Activated T-cell treated with anti-CD3 and anti-CD28 coated beads for 24 hours (primary cell): ENCODE results near the gene PPP6R3.
"Not testable (repeated sequence)": the region's sequence is repeated elsewhere in the genome, so short reads cannot be mapped to it uniquely, and the experiment has no call there.

Experiments
- DNase-seq: peaks from one replicate; pipeline ENCODE4 v3.0.0-alpha.2; 2020; ENCODE audit warnings: low read depth

Gene PPP6R3

DNA sequence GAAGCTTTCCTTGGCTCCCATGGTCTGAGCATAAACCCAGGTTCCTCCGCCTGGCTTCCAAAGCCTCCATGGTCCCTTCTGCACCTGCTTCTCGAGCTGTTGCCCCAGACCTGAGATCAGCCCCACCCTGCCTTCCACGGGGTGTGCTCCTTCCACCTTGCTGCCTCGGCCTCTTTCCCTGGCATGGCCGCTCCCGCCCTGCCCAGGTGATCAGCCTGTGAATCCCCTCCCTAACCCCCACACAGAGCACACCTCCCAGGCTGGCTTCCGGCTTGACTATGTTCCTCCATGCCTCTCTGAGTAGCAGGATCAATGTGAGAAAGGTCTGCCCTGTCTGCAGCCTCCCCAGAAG is 2.7 kb upstream of the PPP6R3 start:
- no peak for DNase-seq

DNA sequence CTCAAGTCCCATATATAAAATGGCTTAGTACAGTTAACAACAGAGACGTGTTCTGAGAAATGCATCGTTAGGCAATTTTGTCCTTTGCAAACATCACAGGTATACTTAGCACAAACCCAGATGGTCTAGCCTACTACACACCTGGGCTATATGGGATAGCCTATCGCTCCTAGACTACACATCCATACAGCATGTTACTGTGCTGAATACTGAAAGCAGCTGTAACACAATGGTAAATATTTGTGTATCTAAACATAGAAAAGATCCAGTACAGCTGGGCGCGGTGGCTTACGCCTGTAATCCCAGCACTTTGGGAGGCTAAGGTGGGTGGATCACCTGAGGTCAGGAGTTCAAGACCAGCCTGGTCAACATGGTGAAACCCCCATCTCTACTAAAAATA is 2.2 kb upstream of the PPP6R3 start:
- not testable (repeated sequence) for DNase-seq

DNA sequence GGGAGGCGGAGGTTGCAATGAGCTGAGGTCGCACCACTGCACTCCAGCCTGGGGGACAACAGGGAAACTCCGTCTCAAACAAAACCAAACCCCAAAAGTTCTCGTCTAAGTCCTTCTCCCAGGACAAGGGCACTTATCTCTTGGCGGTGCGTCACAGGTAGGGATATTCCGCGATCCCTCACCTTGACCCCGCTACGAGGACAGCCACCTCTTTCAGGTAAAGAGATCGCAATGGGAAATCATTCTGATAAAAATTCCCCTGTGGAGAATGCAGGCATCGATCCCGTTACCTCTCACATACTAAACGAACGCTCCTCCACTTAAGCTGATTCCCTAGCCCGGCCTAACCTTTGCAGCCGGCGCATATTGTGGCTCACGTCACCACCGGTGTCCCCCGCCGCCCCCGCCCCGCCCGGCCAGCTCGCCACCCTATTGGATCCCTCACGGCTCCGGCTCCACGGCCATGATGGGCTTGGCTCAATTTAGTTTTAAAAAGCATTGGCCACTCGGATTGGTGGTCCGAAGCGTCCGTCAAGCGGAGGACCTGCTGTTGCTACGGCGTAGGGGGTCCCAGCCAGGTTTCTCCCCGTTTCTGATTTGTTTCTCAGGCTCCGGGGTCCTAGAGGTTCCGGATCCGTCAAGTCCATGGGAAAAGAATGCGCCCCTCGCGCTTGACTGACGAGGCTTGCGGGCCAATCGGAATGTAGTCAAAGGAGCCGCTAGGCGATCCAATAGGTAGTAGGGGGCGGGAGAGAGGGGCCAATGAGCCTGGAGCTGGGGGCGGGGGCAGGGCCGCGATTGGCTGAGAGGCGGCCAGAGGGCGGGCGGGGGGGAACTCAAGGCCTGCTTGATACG is 439 bp upstream of the PPP6R3 start:
- peak; percentile 95 for DNase-seq

DNA sequence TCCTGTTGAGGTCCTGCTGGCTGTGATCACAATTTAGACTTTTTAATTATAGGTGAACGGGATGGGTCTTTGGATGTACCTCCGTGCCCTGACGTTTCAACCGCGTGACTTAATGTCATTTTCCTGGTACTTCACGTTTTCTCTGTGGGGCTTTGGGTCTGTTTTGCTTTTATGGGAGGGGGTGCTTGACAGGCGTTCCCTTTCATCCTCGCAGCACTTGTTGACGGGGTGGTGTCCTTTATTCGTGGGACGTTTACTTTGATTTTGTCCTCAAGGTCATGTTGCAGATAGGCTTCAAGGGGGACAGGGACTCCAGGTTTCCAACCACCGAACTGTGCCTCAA is 994 bp downstream of the PPP6R3 start:
- DNase-seq, result no peak

DNA sequence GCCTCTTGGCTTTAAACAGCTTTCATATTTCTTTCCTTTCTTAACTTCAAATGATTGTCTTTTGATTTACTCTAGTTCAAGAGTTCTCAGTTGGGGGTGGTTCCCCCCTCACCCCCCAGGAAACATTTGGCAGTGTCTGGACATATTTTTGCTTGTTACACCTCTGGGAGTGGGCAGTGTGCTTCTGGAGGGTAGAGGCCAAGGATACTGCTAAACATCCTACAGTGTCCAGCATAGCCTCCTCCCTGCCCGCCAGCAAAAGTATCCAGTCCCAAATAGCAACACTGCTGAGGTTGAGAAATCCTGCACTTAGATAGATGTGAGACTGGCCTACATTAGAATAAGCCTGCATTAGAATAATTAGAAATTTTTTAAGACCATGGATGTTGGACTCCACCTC is 3.2 kb downstream of the PPP6R3 start:
- no peak for DNase-seq

DNA sequence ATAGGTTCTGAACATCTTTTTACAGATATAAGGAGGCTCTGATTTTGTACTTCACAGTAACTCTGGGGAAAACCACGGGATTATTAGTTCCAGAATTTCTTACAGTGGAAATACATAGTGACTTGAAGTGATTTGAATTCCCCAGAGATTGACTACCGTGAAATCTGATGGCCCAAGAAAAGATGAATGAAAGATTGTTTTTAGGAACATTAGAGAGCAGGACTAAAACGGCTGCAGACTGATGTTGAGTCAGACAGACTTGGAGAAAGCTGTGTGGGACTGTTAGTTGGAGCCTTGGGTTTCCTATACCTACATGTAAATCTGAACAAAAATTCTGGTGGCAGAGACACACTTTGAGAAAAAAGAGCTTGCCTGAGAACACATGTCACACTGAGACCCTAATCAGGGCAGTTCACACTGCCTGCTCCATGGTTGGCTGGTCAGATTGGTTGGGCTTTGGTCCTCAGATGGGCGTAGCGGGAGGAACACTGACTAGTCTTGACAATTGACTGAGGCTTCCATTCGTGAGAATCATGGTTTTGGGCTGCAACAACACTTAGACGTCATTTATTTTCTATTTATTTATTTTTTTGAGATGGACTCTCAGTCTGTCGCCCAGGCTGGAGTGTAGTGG is 6.8 kb downstream of the PPP6R3 start:
- DNase-seq, result no peak

DNA sequence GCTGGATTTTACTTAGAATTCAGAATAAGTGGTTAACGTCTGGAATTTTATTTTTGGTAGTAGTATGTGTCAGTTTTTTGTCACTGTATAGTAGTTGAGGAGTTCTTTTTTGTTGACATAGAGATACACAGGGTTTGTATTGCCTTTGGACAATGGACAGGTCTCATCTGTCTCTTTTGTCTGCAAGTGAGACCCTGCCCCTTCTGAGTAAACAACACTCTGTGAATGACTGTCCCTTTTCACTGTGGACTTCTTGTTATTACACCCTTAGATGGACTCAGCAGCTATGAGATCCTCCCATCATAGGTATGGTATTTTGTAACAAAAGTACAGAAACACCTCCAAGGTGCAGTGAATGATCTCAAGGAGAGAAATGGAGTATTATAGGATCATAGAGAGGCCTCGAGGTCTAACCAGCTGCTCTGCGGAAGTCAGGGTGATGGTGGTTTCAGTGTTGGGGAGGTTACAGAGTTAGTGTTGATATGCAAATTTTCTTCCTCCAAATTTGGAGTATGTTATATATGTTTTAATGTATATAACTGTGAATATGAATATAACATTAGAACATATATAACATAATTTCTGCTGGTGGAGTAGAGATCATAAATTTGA is 7.8 kb downstream of the PPP6R3 start:
- DNase-seq, result no peak

DNA sequence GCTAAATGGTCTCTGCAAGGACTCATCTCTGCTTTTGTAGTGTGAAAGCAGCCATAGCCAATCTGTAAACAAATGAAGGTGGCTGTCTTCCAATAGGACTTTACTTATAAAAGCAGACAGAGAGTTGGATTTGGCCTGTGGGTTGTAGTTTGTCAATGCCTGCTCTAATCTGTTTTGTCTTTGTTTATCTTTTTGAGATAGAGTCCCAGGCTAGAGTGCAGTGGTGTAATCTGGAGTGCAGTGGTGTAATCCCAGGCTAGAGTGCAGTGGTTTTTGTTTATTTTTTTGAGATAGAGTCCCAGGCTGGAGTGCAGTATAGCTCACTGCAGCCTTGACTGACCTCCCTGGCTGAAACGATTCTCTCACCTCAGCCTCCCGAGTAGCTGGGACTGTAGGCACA is 8.6 kb downstream of the PPP6R3 start:
- no peak for DNase-seq

DNA sequence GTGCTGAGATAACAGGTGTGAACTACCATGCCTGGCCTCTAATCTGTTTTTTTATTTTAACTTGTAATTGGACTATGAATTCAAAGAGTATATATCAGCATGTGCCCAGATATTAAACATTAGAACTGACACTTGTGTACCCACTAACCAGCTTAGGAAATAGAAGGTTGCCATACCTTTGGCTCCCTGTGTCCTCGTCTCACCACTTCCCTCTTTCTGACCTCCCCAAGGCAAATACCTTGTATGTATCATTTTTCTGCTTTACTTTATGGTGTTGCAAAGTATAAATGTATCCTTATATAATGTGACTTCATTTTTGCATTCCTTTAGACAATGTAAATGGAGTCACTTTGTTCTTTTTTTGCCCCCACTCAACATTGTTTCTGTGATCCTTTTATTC is 9.1 kb downstream of the PPP6R3 start:
- DNase-seq, result no peak

DNA sequence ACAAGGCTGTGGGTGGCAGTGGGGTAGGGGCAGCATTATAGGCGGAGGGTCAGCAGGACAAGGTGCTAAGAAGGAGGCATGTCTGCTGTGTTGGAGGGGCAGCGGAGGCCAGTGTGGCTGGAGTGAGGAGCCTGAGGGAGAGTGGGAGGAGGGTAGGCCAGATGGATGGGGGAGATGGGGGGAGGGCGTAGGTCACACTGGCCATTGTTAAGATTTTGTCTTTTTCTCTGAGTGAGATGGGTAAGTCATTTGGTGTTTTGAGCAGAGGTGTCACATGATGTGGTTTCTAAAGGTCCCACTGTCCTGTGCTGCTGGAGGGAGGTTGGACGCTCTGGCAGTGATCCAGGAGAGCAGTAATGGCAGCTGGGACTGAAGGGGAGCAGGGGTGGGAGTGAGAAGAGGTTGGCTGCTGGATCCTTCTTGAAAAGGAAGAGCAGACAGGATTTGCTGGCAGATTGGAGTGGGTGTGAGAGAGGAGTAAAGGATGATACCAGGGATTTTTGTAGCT is 9.8 kb downstream of the PPP6R3 start:
- DNase-seq, result no peak

DNA sequence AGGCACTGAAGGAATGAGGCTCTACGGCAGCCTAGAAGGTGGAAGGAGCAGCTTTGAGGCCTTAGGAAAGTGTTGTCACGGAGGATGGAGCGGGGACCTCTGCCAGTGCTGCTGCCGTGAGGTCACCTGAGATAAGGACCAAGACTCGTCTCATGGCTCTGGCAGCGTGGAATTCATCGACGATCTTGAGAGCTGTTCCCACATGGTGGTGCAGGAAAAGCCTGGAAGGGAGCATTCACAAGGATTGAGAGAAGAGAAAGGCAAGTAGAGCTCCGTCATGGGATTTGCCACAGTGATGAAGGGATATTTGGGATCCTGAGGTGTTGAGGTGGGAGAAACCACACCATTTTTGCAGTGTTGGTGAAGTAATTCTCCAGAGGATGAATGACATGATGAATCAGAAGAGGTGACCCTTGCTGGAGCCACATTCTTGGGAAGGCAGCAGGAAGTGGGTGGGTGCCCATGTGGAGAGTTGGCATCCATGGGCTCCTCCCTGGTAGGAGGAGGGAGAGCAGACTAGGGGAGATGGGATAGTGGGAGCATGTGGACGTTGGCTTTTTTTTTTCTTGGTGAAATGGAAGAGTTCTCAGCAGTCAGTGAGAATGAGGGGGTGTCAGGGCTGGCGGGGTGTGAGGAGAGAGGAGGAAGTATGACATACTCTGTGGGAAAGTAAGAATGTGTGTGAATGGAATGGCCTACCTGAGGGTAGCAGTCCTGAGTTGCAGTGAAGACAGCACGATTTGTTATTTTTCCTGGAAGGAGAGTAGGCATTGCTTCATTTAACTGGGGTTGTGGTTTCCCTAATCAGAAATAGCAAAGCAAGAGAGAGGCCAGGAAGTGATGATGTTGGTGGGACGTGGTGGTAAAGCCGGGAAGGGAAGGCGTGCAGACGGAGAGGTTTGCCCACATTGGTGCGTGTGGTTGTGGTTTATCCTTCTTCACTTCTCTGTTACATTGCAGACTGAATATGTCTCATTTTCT is 11.1 kb downstream of the PPP6R3 start:
- peak; percentile 30 for DNase-seq

DNA sequence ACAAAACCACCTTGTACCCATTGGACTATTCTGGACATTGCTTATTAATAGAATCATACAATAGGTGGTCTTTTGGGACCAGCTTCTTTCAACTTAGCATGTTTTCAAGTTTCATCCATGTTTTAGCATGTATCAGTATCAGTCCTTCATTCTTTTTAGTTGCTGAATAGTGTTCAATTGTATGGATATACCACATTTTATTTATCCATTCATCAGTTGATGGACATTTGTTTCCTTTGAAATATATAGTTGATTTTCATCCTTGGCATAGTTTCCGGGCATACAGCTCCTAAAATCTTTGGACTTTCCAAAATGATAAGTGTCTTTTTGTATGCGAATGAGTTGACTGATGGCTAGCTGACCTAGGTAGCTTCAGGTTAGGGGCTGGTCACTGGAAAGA is 12.2 kb downstream of the PPP6R3 start:
- DNase-seq, result no peak

DNA sequence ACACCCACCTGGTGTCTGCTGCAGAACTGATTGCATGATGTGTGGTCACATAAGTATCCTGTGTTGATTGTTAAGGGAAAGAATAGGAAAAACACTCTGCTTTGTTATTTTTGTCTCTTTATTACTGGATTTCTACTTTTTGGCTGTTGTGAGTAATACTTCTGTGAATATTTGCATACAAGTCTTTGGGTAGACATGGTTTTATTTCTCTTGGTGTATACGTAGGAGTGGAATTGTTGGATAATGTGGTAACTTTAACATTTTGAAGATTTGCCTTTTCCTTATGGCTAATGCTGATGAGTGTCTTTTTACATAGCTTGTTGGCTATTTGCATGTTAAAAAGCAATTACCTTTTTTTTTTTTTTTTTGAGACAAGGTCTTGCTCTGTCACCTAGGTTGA is 13.1 kb downstream of the PPP6R3 start:
- DNase-seq, result no peak

DNA sequence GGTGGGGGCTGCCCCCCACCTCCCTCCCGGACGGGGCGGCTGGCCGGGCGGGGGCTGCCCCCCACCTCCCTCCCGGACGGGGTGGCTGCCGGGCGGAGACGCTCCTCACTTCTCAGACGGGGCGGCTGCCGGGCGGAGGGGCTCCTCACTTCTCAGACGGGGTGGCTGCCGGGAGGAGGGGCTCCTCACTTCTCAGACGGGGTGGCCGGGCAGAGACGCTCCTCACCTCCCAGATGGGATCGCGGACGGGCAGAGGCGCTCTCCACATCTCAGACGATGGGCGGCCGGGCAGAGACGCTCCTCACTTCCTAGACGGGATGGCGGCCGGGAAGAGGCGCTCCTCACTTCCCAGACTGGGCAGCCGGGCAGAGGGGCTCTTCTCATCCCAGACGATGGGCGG is 15.1 kb downstream of the PPP6R3 start:
- DNase-seq, result not testable (repeated sequence)

DNA sequence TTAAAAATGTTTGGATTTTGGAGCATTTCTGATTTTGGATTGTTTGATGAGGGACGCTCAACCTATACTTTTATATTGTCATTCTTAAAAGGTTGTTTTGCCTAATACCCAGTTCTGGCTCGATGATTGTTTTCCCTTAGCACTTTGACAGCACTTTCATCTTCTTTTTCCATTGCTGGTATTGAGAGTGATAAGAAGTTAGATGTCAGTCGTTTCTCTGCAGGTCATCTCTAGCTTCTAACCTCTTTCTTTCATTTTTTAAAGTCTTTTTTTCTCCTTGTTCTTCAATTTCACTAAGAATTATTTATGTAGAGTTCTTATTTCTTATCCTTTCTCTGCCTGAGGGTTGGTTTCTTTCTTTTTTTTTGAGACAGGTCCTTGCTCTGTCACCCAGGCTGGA is 18.8 kb downstream of the PPP6R3 start:
- DNase-seq, result no peak

DNA sequence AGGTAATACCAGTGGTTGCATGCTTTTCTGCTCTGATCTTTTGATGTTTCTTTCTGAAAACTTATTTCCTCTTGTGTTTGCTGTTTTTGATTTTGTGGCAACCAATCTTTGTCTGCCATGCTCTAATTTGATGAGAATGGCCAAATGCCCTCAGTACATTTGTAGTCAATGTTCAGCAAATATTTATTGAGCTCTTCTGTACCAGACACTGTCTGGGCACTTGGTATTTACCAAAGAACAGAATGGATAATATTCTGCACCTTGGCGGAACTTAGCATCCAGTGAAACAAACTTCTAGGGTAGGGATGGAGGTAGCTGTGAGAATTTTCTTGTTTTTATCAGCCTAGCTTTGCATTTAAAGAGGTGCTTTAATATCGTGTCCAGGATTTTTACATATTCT is 19.6 kb downstream of the PPP6R3 start:
- no peak for DNase-seq

DNA sequence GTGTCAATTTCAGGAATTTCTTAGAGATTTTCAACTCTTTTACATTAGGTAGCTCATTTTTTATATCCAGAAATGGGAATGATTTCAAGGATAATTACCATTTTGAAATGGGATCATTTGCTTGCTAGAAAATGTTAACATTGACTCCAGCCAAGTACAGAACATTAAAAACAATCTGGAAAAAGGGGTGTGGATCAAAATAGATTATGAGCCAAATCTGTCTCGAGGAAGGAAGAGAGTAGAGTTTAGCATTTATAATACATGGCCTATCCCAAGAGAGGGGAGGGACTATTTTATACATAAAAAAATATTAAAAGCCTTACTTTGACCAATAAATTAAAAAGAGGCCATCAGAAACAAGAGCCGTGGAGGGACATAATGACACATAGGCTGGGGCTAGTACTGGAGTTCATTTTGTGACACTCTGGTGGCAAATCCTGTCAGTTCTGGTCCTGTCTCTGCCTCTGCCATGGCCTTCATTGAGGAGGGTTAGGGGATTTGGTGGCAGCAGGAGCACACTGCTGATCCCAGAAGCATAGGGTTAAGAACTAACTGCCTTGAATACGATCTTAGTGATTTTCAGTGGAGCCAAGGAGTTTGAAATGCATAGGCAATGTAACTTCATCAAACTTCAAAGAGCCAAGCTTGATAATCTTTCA is 20.4 kb downstream of the PPP6R3 start:
- DNase-seq, result no peak

DNA sequence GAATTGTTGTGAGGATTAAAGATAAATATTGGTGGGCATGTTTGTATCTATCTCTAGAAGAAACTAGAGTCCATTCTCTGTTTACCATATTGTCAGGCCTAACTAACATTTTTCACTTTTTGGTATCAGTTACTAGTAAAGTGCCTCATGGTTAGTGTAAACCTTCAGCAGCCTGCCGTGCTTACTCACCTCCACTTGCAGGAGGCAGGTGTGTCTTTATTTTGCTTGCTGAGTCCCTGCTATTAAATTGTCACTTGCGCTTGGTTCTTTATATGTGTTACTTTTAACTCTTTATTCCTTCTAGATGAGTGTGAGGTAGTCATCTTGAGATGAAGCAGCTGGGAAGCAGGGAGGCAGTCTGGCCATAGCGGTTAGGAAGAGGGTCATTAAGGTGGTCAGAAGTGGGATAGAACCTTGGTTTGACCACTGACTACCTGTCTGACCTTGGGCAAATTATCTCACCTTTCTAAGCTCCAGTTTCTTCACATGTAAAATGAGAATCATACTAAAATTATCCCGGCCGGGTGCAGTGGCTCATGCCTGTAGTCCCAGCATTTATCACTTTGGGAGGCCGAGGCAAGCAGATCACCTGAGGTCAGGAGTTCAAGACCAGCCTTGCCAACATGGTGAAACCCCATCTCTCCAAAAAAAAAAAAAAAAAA is 21.2 kb downstream of the PPP6R3 start:
- no peak for DNase-seq

DNA sequence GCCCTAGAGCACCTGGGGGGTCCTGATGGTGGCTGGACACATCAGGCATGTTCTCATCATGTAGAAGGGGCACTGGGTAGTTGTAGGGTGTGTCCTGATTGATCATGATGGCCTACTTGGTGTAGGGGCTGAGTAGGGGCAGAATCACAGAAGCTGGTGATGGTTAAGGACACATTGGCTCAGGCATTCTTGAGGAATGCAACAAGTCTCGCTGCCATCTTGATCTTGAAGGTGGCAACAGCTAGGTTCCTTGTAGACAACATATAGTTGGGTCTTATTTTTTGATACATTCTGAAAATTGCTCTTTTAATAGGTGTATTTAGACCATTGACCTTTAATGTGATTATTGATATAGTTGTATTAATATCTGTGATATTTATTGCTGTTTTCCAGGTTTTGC is 28.1 kb downstream of the PPP6R3 start:
- no peak for DNase-seq

DNA sequence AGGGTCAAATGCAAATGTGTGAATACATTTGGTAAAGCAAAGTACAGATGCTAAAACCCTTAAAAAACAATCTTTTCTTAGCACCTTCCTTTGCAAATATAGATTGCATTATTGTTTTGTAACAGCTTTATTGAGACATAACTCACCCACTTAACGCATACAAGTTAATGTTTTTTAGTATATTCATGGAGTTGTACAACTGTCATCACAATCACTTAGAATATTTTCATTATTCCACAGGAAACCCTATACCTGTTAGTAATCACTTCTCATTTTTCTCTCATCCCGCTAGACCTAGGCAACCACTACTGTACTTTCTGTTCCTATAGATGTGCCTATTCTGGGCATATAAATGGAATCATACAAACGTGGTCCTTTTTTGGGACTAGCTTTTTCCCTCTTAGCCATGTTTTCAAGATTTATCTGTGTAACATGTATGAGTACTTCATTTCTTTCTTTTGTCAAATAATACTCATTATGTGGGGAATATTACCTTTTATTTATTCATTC is 34.7 kb downstream of the PPP6R3 start:
- DNase-seq, result no peak

DNA sequence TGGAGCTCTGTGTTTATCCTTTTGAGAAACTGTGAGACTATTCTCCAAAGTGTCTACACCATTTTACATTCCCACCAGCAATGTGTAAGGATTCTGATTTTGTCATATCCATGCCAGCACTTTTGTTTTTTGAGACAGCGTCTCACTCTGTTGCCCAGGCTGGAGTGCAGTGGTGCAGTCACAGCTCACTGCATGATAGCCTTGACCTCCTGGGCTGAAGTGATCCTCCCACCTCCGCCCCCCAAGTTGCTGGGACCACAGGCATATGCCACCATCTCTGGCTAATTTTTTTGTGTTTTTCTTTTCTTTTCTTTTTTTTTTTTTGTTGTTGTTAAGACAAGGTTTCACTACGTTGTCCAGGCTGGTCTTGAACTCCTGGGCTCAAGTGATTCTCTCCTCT is 35.3 kb downstream of the PPP6R3 start:
- no peak for DNase-seq
